ENCODE measurements around the gene GALNT7. TPM values are rescaled to one million over a fixed set of nuclear protein-coding genes. Genes with fewer than 3 reads are reported as not detected.

The GALNT7 gene
- total RNA-seq, 1 experiment from 2014 or later = 13.8 TPM

DNA sequence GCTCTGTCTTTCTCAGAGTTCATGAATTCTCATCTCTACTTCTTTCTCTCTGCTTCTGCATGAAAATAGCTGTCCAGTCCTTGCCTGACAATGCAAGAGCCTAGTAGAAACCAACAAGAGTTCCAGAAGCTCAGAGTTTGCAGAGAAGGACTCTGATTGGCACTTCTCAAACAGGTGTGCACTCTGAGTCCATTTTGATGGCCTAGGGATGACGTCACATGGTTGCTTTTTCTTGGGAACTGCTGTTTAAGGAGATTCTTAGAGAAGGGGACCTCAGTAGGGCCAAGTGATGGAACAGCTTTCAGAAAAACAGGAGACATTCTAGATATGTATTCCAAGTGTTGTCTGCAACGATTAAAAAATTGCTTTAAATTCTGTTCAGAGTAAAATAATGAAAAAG is 108.7 kb downstream of the GALNT7 start:
- no peak overlapping the region for H2AFZ ChIP-seq (ENCODE audit: low read length)
- no peaks in the 10 kb centered on the region for H3K9me3 ChIP-seq (ENCODE audit: low read length)
- no peaks in the 10 kb centered on the region for H3K4me1 ChIP-seq (ENCODE audit: insufficient read depth, low read length)
- TF ChIP-seq, protein P1, sequence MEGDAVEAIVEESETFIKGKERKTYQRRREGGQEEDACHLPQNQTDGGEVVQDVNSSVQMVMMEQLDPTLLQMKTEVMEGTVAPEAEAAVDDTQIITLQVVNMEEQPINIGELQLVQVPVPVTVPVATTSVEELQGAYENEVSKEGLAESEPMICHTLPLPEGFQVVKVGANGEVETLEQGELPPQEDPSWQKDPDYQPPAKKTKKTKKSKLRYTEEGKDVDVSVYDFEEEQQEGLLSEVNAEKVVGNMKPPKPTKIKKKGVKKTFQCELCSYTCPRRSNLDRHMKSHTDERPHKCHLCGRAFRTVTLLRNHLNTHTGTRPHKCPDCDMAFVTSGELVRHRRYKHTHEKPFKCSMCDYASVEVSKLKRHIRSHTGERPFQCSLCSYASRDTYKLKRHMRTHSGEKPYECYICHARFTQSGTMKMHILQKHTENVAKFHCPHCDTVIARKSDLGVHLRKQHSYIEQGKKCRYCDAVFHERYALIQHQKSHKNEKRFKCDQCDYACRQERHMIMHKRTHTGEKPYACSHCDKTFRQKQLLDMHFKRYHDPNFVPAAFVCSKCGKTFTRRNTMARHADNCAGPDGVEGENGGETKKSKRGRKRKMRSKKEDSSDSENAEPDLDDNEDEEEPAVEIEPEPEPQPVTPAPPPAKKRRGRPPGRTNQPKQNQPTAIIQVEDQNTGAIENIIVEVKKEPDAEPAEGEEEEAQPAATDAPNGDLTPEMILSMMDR (conservative IDR thresholded peaks at IDR 0.05; ENCODE audit: low read depth, low read length) = no peak
- no peak for TF ChIP-seq EZH2phosphoT487 (IDR thresholded peaks at IDR 0.05; ENCODE audit: borderline replicate concordance, low read length)
- no peak for TF ChIP-seq EZH2 (IDR thresholded peaks at IDR 0.05; ENCODE audit: low read length, unreplicated experiment)
- H3K27me3 ChIP-seq (ENCODE audit: low read length) = no peaks in the 10 kb centered on the region
- POLR2A ChIA-PET (ENCODE audit: unreplicated experiment) = no interaction called here
- BruUV-seq (replicated peaks) = no TSS peak
- CTCF ChIA-PET = no interaction called here
- no peaks in the 10 kb centered on the region for H3K36me3 ChIP-seq (ENCODE audit: low read depth, low read length)
- no peak overlapping the region for H3K4me2 ChIP-seq (ENCODE audit: low read length)
- H4K20me1 ChIP-seq (ENCODE audit: low read length) = no peaks in the 10 kb centered on the region
- H3F3A ChIP-seq (ENCODE audit: low read length, unreplicated experiment) = no peaks in the 10 kb centered on the region
- intact Hi-C loops (cut with micrococcal nuclease) = no loop called here
- no peaks in the 10 kb centered on the region for H3K9me2 ChIP-seq (replicated peaks; ENCODE audit: low read length)
- no peak overlapping the region for H3K27ac ChIP-seq (ENCODE audit: low read length)
- no peak overlapping the region for H3K4me3 ChIP-seq (ENCODE audit: low read length)
- H3K79me2 ChIP-seq (ENCODE audit: low read length) = no peaks in the 10 kb centered on the region
- ATAC-seq = no peak
- DNase-seq = no peak
- H3K9ac ChIP-seq (ENCODE audit: low read length) = no peak overlapping the region

DNA sequence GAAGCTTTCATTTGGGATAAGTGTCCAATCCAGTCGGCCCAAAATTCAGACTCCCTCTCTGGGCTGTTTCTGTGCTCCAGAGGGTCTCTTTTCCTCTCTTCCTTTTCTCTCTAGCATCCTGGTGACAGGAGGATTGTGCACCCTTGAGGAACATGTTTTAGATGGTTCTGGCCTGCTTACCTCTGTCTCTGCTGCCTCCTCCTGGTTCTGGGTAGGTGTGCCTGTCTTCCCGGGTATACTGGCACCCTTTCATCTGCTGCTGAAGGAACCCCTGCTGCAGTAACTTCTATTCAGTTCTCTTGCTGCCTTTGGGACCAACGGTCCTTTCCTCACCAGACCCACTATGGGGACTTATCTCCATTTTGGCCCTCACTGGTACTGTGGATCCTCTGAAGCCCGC is 112.4 kb downstream of the GALNT7 start:
- Histone ChIP-seq H3K4me1 (ENCODE audit: insufficient read depth, low read length) (no peaks in the 10 kb centered on the region), H3K9ac (ENCODE audit: low read length) (no peak overlapping the region), H3K79me2 (ENCODE audit: low read length) (no peaks in the 10 kb centered on the region), H3K4me3 (ENCODE audit: low read length) (no peak overlapping the region), H2AFZ (ENCODE audit: low read length) (no peak overlapping the region), H3K27me3 (ENCODE audit: low read length) (no peaks in the 10 kb centered on the region), H3F3A (ENCODE audit: low read length, unreplicated experiment) (no peaks in the 10 kb centered on the region), H3K9me2 (replicated peaks; ENCODE audit: low read length) (no peaks in the 10 kb centered on the region), H3K9me3 (ENCODE audit: low read length) (0 out of 2 replicates have a peak, but pooled peaks cover 10% of the 10 kb centered on the region), H3K27ac (ENCODE audit: low read length) (no peak overlapping the region), H3K36me3 (ENCODE audit: low read depth, low read length) (peaks cover 15% of the 10 kb centered on the region; the same call in 1 of the 2 replicates), H4K20me1 (ENCODE audit: low read length) (no peaks in the 10 kb centered on the region), H3K4me2 (ENCODE audit: low read length) (no peak overlapping the region)
- no peak for ATAC-seq
- POLR2A ChIA-PET (ENCODE audit: unreplicated experiment) = no interaction called here
- DNase-seq = no peak
- CTCF ChIA-PET = no interaction called here
- TF ChIP-seq EZH2 (IDR thresholded peaks at IDR 0.05; ENCODE audit: low read length, unreplicated experiment) = no peak
- TF ChIP-seq EZH2phosphoT487 (IDR thresholded peaks at IDR 0.05; ENCODE audit: borderline replicate concordance, low read length) = no peak
- TF ChIP-seq, protein P1 (conservative IDR thresholded peaks at IDR 0.05; ENCODE audit: low read depth, low read length) = no peak
- intact Hi-C loops (cut with micrococcal nuclease) = no loop called here
- no TSS peak for BruUV-seq (replicated peaks)

DNA sequence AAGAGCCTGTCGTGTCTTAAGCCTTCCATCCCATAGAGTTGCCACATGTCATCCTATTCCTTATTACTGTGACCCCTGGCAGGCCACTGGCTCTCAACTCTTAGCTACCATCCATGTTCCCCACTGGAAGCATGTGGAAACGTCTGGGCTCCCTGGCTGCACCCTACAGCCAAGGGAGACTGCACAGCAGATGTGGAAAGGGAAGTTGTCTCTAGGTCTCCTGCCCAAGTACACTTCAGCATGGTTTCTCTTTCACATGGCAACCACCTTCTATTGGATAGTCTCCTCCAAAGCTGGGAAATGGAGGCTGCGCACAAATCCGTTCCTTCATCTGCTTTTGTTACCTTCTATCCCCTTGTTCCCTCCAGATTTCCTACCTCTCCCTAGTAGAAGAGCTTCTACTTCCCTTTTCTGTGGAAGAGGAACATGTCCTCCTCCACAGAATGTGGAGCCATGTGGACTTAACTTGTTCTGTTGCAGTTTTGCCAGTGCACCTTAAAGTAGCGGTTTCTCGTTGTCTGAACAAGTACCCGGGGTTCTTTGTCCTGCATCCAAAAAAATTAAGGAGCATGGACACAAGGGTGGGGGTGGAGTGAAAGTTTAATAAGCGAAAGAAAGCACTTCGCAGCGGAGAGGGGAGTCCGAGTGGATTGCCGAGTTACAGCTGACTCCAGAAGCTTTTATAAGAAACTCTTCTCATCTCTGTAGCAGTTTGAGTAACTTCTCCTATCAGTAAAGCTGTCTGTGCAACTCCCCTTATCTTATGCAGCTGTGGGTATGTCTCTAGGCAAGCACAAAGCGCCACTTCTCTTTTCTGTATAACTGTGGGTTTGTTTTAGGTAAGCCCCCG is 113.0 kb downstream of the GALNT7 start:
- Histone ChIP-seq H3K9me3 (ENCODE audit: low read length) (0 out of 2 replicates have a peak, but pooled peaks cover 10% of the 10 kb centered on the region), H3F3A (ENCODE audit: low read length, unreplicated experiment) (no peaks in the 10 kb centered on the region), H2AFZ (ENCODE audit: low read length) (no peak overlapping the region), H3K79me2 (ENCODE audit: low read length) (no peaks in the 10 kb centered on the region), H3K4me3 (ENCODE audit: low read length) (no peak overlapping the region), H3K27ac (ENCODE audit: low read length) (no peak overlapping the region), H3K9ac (ENCODE audit: low read length) (no peak overlapping the region), H3K36me3 (ENCODE audit: low read depth, low read length) (peaks cover 15% of the 10 kb centered on the region; the same call in 1 of the 2 replicates), H3K9me2 (replicated peaks; ENCODE audit: low read length) (no peaks in the 10 kb centered on the region), H3K27me3 (ENCODE audit: low read length) (no peaks in the 10 kb centered on the region), H3K4me2 (ENCODE audit: low read length) (no peak overlapping the region), H3K4me1 (ENCODE audit: insufficient read depth, low read length) (no peaks in the 10 kb centered on the region), H4K20me1 (ENCODE audit: low read length) (no peaks in the 10 kb centered on the region)
- ChIA-PET POLR2A (ENCODE audit: unreplicated experiment) (no interaction called here), CTCF (no interaction called here)
- TF ChIP-seq, protein P1 (conservative IDR thresholded peaks at IDR 0.05; ENCODE audit: low read depth, low read length) = no peak
- TF ChIP-seq EZH2 (IDR thresholded peaks at IDR 0.05; ENCODE audit: low read length, unreplicated experiment) (no peak), EZH2phosphoT487 (IDR thresholded peaks at IDR 0.05; ENCODE audit: borderline replicate concordance, low read length) (no peak)
- DNase-seq (no peak), ATAC-seq (no peak)
- intact Hi-C loops (cut with micrococcal nuclease) = no loop called here
- no TSS peak for BruUV-seq (replicated peaks)

Measured in PC-3 (cell line).